Brain microvascular endothelial cell (primary cell): ENCODE measurements around the gene BCL7C.
A peak's percentile ranks its signal among the peaks of the same experiment; 100 is the strongest.

ENCODE experiments used
- DNase-seq: peaks from one replicate; pipeline ENCODE4 v3.0.0-alpha.2; 2020
- H3K27ac ChIP-seq: fragments of 250-450 bp; sonication (Bioruptor Pico); 2 replicates; pipeline ENCODE4 v1.5.1; 2020; ENCODE audit warnings: mild to moderate bottlenecking, moderate library complexity
- H3K27me3 ChIP-seq: fragments of 250-450 bp; sonication (Bioruptor Pico); replicated peaks from 2 replicates; pipeline ENCODE4 v1.5.1; 2020; ENCODE audit warnings: mild to moderate bottlenecking
- H3K36me3 ChIP-seq: fragments of 250-450 bp; sonication (Bioruptor Pico); replicated peaks from 2 replicates; pipeline ENCODE4 v1.5.1; 2020; ENCODE audit warnings: mild to moderate bottlenecking
- H3K4me3 ChIP-seq: 2 replicates; pipeline ENCODE4 v1.5.1; 2011; ENCODE audit warnings: low read depth, mild to moderate bottlenecking, control low read depth, low read length, moderate library complexity
- CTCF ChIP-seq: IDR thresholded peaks from 2 replicates; pipeline ENCODE4 v1.5.1; 2011; ENCODE audit warnings: low read depth, mild to moderate bottlenecking, moderate library complexity, low read length, control low read depth, inconsistent platforms; ENCODE audit errors: missing control alignments
- in situ Hi-C: cut with HindIII; loops from 2 replicates; pipeline ENCODE4 v1.10.0; 2017; ENCODE audit warnings: low sequenced_read_pairs, low pct_ligation_motif_present

The BCL7C gene

GRCh38 chr16:30858111-30858495 lies 35.8 kb downstream of the BCL7C start:
- H3K4me3 ChIP-seq: no peak overlapping the region
- TF ChIP-seq CTCF: no peak
- DNase-seq: no peak
- no peaks in the 10 kb centered on the region for H3K36me3 ChIP-seq
- no peak overlapping the region for H3K27ac ChIP-seq
- in situ Hi-C loops: no loop called here
- no peaks in the 10 kb centered on the region for H3K27me3 ChIP-seq

DNA sequence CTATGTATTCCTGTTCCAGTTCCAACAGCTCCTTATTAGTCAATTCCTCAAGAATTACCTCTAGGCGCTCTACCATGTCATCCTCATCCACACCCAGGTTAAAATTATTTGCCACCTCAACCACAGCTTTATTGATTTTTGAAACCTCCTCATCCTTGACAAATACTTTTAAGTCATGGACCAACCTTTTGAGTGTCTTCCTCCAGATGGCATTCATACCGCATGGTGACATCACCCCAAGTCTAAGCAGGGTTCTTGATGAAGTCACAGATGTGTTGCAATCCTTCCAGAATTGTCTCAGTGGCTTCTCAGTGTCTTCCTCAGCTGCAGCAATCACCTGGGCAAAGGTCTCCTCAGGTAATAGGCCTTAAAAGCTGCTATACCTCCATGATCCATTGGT lies 40.1 kb downstream of the BCL7C start:
- DNase-seq: no peak
- H3K4me3 ChIP-seq: no peak overlapping the region
- TF ChIP-seq CTCF: no peak
- in situ Hi-C loops: no loop called here
- H3K27ac ChIP-seq: no peak overlapping the region
- no peaks in the 10 kb centered on the region for H3K36me3 ChIP-seq
- no peaks in the 10 kb centered on the region for H3K27me3 ChIP-seq

- no peak for TF ChIP-seq CTCF
- no peaks in the 10 kb centered on the region for H3K27me3 ChIP-seq
- no peak overlapping the region for H3K4me3 ChIP-seq
- H3K36me3 ChIP-seq: no peaks in the 10 kb centered on the region
- DNase-seq: no peak
- in situ Hi-C loops: no loop called here
- no peak overlapping the region for H3K27ac ChIP-seq
These were observed 43.6 kb downstream of the BCL7C start for GRCh38 chr16:30850246-30850645.

GRCh38 chr16:30846649-30847402 lies 47.1 kb downstream of the BCL7C start:
- Histone ChIP-seq H3K36me3 (no peaks in the 10 kb centered on the region), H3K27ac (no peak overlapping the region), H3K4me3 (no peak overlapping the region), H3K27me3 (no peaks in the 10 kb centered on the region)
- no peak for DNase-seq
- no peak for TF ChIP-seq CTCF
- in situ Hi-C loops: no loop called here

GRCh38 chr16:30844671-30845449 lies 49.0 kb downstream of the BCL7C start:
- H3K4me3 ChIP-seq: no peak overlapping the region
- peak; percentile 74 for DNase-seq
- no peak overlapping the region for H3K27ac ChIP-seq
- peak; percentile 90 for TF ChIP-seq CTCF
- in situ Hi-C loops: no loop called here
- H3K36me3 ChIP-seq: no peaks in the 10 kb centered on the region
- H3K27me3 ChIP-seq: no peaks in the 10 kb centered on the region
